Hematopoietic multipotent progenitor cell treated with erythropoietin and hydrocortisone succinate and interleukin-3 and kit ligand, for 17 days (in vitro differentiated cells): ENCODE measurements around the gene AKTIP.
"Not testable (repeated sequence)": the region's sequence is repeated elsewhere in the genome, so short reads cannot be mapped to it uniquely, and the experiment has no call there.

ENCODE experiments used
- DNase-seq: peaks from one replicate; pipeline ENCODE4 v3.0.0-alpha.2; 2015; ENCODE audit warnings: low spot score

The AKTIP gene

GRCh38 chr16:53502331-53503269, at the start of gene AKTIP:
AKTIP (minus strand) TSS chr16:53503209; CDS start chr16:53500259, 2,950 bp downstream.
- DNase-seq = no peak

GRCh38 chr16:53549970-53550690, 47.1 kb upstream of the AKTIP start:
- no peak for DNase-seq

GRCh38 chr16:53546988-53547391, 44.0 kb upstream of the AKTIP start:
- no peak for DNase-seq

- no peak for DNase-seq
These were observed 42.4 kb upstream of the AKTIP start for GRCh38 chr16:53545433-53545832.

- DNase-seq = no peak
These were observed 39.3 kb upstream of the AKTIP start for GRCh38 chr16:53542283-53542682.

- DNase-seq = no peak
These were observed 38.3 kb upstream of the AKTIP start for GRCh38 chr16:53541326-53541725.

GRCh38 chr16:53539759-53540718, 37.0 kb upstream of the AKTIP start:
- DNase-seq = not testable (repeated sequence)

GRCh38 chr16:53539346-53539745, 36.3 kb upstream of the AKTIP start:
- not testable (repeated sequence) for DNase-seq

GRCh38 chr16:53537626-53538025, 34.6 kb upstream of the AKTIP start:
- DNase-seq = no peak

GRCh38 chr16:53534206-53534605, 31.2 kb upstream of the AKTIP start:
- DNase-seq = no peak

GRCh38 chr16:53530741-53531140, 27.7 kb upstream of the AKTIP start:
- no peak for DNase-seq

GRCh38 chr16:53530046-53530445, 27.0 kb upstream of the AKTIP start:
- no peak for DNase-seq

- no peak for DNase-seq
These were observed 26.5 kb upstream of the AKTIP start for GRCh38 chr16:53529513-53529912.

- no peak for DNase-seq
These were observed 25.8 kb upstream of the AKTIP start for GRCh38 chr16:53528797-53529196.

GRCh38 chr16:53523971-53524548, 21.1 kb upstream of the AKTIP start:
- no peak for DNase-seq

GRCh38 chr16:53523126-53523804, 20.3 kb upstream of the AKTIP start:
- no peak for DNase-seq

- DNase-seq = no peak
These were observed 16.5 kb upstream of the AKTIP start for GRCh38 chr16:53519417-53520091.

- no peak for DNase-seq
These were observed 15.8 kb upstream of the AKTIP start for GRCh38 chr16:53518550-53519416.

GRCh38 chr16:53517851-53518250, 14.8 kb upstream of the AKTIP start:
- DNase-seq = no peak
